CD4-positive, alpha-beta T cell (primary cell): ENCODE data around the gene PPCDC. TPM values are rescaled to one million over a fixed set of nuclear protein-coding genes. Genes with fewer than 3 reads are reported as not detected.

ENCODE experiments used
- ATAC-seq: fragments of 200-7000 bp; cut with Tn5 transposase; one replicate; pipeline ENCODE4 v1.10.0; 2022; ENCODE audit warnings: mild to moderate bottlenecking; ENCODE audit not compliant: poor library complexity
- CTCF ChIA-PET: fragments of 350-600 bp; sonication (Branson Sonifier 250); formaldehyde crosslinking; loops from one replicate; lab custom pipeline; 2021; ENCODE audit warnings: antibody characterized with exemption, inconsistent platforms; lab: Charles Lee
- POLR2A ChIA-PET: fragments of 350-600 bp; sonication (Branson Sonifier 250); formaldehyde crosslinking; loops from one replicate; lab custom pipeline; 2021; ENCODE audit warnings: antibody characterized with exemption, inconsistent platforms; lab: Charles Lee
- DNase-seq, 14 experiments: peaks; one replicate each; pipeline ENCODE4 v3.0.0-alpha.2; 2013 to 2020; ENCODE audit warnings: mixed read lengths in 2 of 14
- H3K27ac ChIP-seq, 2 donors: one replicate each; pipeline versions ENCODE4 v1.5.1 to v1.7.0; 2013; ENCODE audit warnings: low read length in 2 of 2, low read depth in 1 of 2, mild to moderate bottlenecking in 1 of 2
- H3K27me3 ChIP-seq, 2 experiments: 1 replicate in 1 of 2; 2 replicates in 1 of 2; pipeline versions ENCODE4 v1.6.1 to v1.7.0; 2013; ENCODE audit warnings: low read length in 2 of 2, control low read depth in 1 of 2, mild to moderate bottlenecking in 1 of 2, moderate library complexity in 1 of 2; ENCODE audit not compliant: insufficient read depth in 2 of 2, control insufficient read depth in 1 of 2
- H3K36me3 ChIP-seq: one replicate; pipeline ENCODE4 v1.6.1; 2013; ENCODE audit warnings: low read length, control low read depth; ENCODE audit not compliant: insufficient read depth
- H3K4me1 ChIP-seq: one replicate; pipeline ENCODE4 v1.6.1; 2013; ENCODE audit warnings: low read length, control low read depth; ENCODE audit not compliant: insufficient read depth
- H3K4me3 ChIP-seq: one replicate; pipeline ENCODE4 v1.5.1; 2013; ENCODE audit warnings: mild to moderate bottlenecking, low read length, moderate library complexity
- H3K9me3 ChIP-seq, 2 experiments: 1 replicate in 1 of 2; 2 replicates in 1 of 2; pipeline versions ENCODE4 v1.6.1 to v1.7.0; 2013; ENCODE audit warnings: low read length in 2 of 2, mild to moderate bottlenecking in 2 of 2, control low read depth in 1 of 2, moderate library complexity in 1 of 2; ENCODE audit not compliant: control insufficient read depth in 1 of 2, insufficient read depth in 1 of 2
- H3K27ac Mint-ChIP-seq: one replicate; pipeline ENCODE4 v1.8.0; 2020; ENCODE audit warnings: mixed read lengths
- H3K27me3 Mint-ChIP-seq: one replicate; pipeline ENCODE4 v1.8.0; 2021; ENCODE audit warnings: mixed read lengths
- H3K36me3 Mint-ChIP-seq: one replicate; pipeline ENCODE4 v1.8.0; 2021; ENCODE audit warnings: low read depth, mixed read lengths
- H3K4me1 Mint-ChIP-seq: one replicate; pipeline ENCODE4 v1.8.0; 2021; ENCODE audit warnings: low read depth, mixed read lengths
- H3K4me3 Mint-ChIP-seq: one replicate; pipeline ENCODE4 v1.8.0; 2020; ENCODE audit warnings: mild to moderate bottlenecking, mixed read lengths
- H3K9me3 Mint-ChIP-seq: one replicate; pipeline ENCODE4 v1.8.0; 2020; ENCODE audit warnings: mixed read lengths
- CTCF ChIP-seq: fragments of 200-600 bp; IDR thresholded peaks from one replicate; pipeline ENCODE4 v1.8.0; 2022; ENCODE audit warnings: antibody characterized with exemption, mild to moderate bottlenecking
- intact Hi-C, 2 experiments: fragments of 100-400 bp; cut with DNase I in 1 of 2; cut with micrococcal nuclease in 1 of 2; formaldehyde crosslinking; loops; one replicate each; pipeline versions ENCODE4 v1.15.1 to v1.9.0; 2023 to 2025; cut with DNase I, micrococcal nuclease
- total RNA-seq, 174 experiments: library from RNA in 2 of 174; stranded (reverse) in 2 of 174; gene quantifications; one replicate each; pipeline ENCODE4 v1.2.3 and lab custom pipeline; 2021 to 2026

PPCDC gene
- total RNA-seq, 2 experiments from 2014 or later: 5.5 to 5.8 TPM

GRCh38 chr15:74992619-74993018 is 30.8 kb upstream of the PPCDC start:
- H3K4me1 Mint-ChIP-seq: peaks cover 22% of the 10 kb centered on the region
- no peak for TF ChIP-seq CTCF
- H3K27ac Mint-ChIP-seq: no peak overlapping the region
- ChIA-PET CTCF (no interaction called here), POLR2A (no interaction called here)
- Histone ChIP-seq H3K9me3 (no peaks in the 10 kb centered on the region), H3K36me3 (no peaks in the 10 kb centered on the region), H3K4me1 (peaks cover 16% of the 10 kb centered on the region), H3K4me3 (no peak overlapping the region), H3K27me3 (peaks cover 13 to 16% of the 10 kb centered on the region in 2 experiments), H3K27ac (no peak overlapping the region)
- no peaks in the 10 kb centered on the region for H3K36me3 Mint-ChIP-seq
- H3K4me3 Mint-ChIP-seq: no peak overlapping the region
- intact Hi-C loops: loop anchor here in 1 of 2 experiments (10.0 kb wide), 1 partner anchor 462 kb away; the partner anchor contains the start of gene SIN3A
- H3K9me3 Mint-ChIP-seq: no peaks in the 10 kb centered on the region
- peaks cover 25% of the 10 kb centered on the region for H3K27me3 Mint-ChIP-seq
- DNase-seq: no peak
- no peak for ATAC-seq

- no peak overlapping the region for H3K4me3 ChIP-seq
- ChIA-PET POLR2A (interaction anchor here (1.0 to 2.6 kb wide), 2 partner anchors 29 to 631 kb away, joined by 3 to 20 read pairs; partner anchors contain the start of genes PPCDC and SNUPN), CTCF (no interaction called here)
- peaks cover 24 to 25% of the 10 kb centered on the region in 2 experiments for H3K27me3 ChIP-seq
- peak overlapping the region; percentile 93 for H3K4me3 Mint-ChIP-seq
- H3K9me3 Mint-ChIP-seq: no peaks in the 10 kb centered on the region
- intact Hi-C loops: loop anchor here (2.0 to 10.0 kb wide), 3 partner anchors 37 to 461 kb away; partner anchors contain the start of genes CPLX3 (in 1 of the 2), RPP25 (in 1 of the 2) and SIN3A (in 1 of the 2)
- TF ChIP-seq CTCF: no peak
- ATAC-seq (no peak), DNase-seq (no peak)
- H3K36me3 ChIP-seq: no peaks in the 10 kb centered on the region
- peaks cover 22% of the 10 kb centered on the region for H3K4me1 Mint-ChIP-seq
- no peaks in the 10 kb centered on the region for H3K9me3 ChIP-seq
- no peak overlapping the region for H3K27ac Mint-ChIP-seq
- no peaks in the 10 kb centered on the region for H3K36me3 Mint-ChIP-seq
- no peak overlapping the region for H3K27ac ChIP-seq
- H3K27me3 Mint-ChIP-seq: peaks cover 29% of the 10 kb centered on the region
- peaks cover 16% of the 10 kb centered on the region for H3K4me1 ChIP-seq
Measured at GRCh38 chr15:74994236-74994635, 29.2 kb upstream of the PPCDC start.

GRCh38 chr15:74994685-74995084 is 28.7 kb upstream of the PPCDC start:
- POLR2A ChIA-PET: interaction anchor here (0.6 to 2.6 kb wide), 7 partner anchors 29 to 849 kb away, joined by 3 to 20 read pairs (median 6); partner anchors contain the start of genes C15orf39, IMP3, MAN2C1 and PPCDC
- DNase-seq: no peak
- intact Hi-C loops: loop anchor here (1.0 to 10.0 kb wide), 5 partner anchors 30 to 460 kb away; partner anchors contain the start of genes COX5A (in 1 of the 2), CPLX3 (in 1 of the 2), RPP25 (in 1 of the 2) and SIN3A (in 1 of the 2)
- Mint-ChIP-seq H3K27me3 (peaks cover 30% of the 10 kb centered on the region), H3K36me3 (no peaks in the 10 kb centered on the region), H3K9me3 (no peaks in the 10 kb centered on the region), H3K4me3 (peak overlapping the region; percentile 93), H3K27ac (no peak overlapping the region), H3K4me1 (peaks cover 22% of the 10 kb centered on the region)
- CTCF ChIA-PET: interaction anchor here (0.9 to 1.3 kb wide), 3 partner anchors 16 to 621 kb away, joined by 3 read pairs; no protein-coding TSS in a partner anchor
- H3K4me1 ChIP-seq: peaks cover 16% of the 10 kb centered on the region
- ATAC-seq: no peak
- peak overlapping the region; percentile 75 for H3K4me3 ChIP-seq
- no peaks in the 10 kb centered on the region for H3K9me3 ChIP-seq
- no peak overlapping the region for H3K27ac ChIP-seq
- H3K27me3 ChIP-seq: peaks cover 24 to 26% of the 10 kb centered on the region in 2 experiments
- TF ChIP-seq CTCF: no peak
- no peaks in the 10 kb centered on the region for H3K36me3 ChIP-seq
